Stimulated activated memory B cell treated with anti-CD40 and anti-IgM and Interleukin-4, amounts not matched to agents 10 μg/mL and 1 μg/mL and 100 μg/mL, for 72 hours (primary cell): ENCODE data around the gene ALDH1L1.

Source experiments
- ATAC-seq: fragments of 150-1000 bp; cut with Tn5 transposase; 2 replicates; pipeline ENCODE4 v1.10.0; 2021
- H3K27ac Mint-ChIP-seq: one replicate; pipeline ENCODE4 v1.8.0; 2022; ENCODE audit warnings: mild to moderate bottlenecking, mixed read lengths
- H3K27me3 Mint-ChIP-seq: one replicate; pipeline ENCODE4 v1.8.0; 2022; ENCODE audit warnings: mixed read lengths
- H3K36me3 Mint-ChIP-seq: one replicate; pipeline ENCODE4 v1.8.0; 2022; ENCODE audit warnings: mixed read lengths
- H3K4me1 Mint-ChIP-seq: one replicate; pipeline ENCODE4 v1.8.0; 2022; ENCODE audit warnings: mixed read lengths
- H3K4me3 Mint-ChIP-seq: one replicate; pipeline ENCODE4 v1.8.0; 2022; ENCODE audit warnings: mild to moderate bottlenecking, moderate library complexity, mixed read lengths
- H3K9me3 Mint-ChIP-seq: one replicate; pipeline ENCODE4 v1.8.0; 2022; ENCODE audit warnings: mixed read lengths

Gene ALDH1L1

GRCh38 chr3:126180477-126181397, at the start of gene ALDH1L1:
Gene ALDH1L1 (minus strand): TSS chr3:126180586. CDS start chr3:126160979, 19,607 bp downstream.
- no peaks in the 10 kb centered on the region for H3K9me3 Mint-ChIP-seq
- H3K36me3 Mint-ChIP-seq = no peaks in the 10 kb centered on the region
- peaks cover 59% of the 10 kb centered on the region for H3K27me3 Mint-ChIP-seq
- ATAC-seq = no peak
- no peak within 1 kb of the TSS for H3K4me3 Mint-ChIP-seq
- H3K4me1 Mint-ChIP-seq = peaks cover 14% of the 10 kb centered on the region
- no peak within 1 kb of the TSS for H3K27ac Mint-ChIP-seq

GRCh38 chr3:126226374-126226773, 46.0 kb upstream of the ALDH1L1 start:
- ATAC-seq = no peak
- Mint-ChIP-seq H3K27me3 (no peaks in the 10 kb centered on the region), H3K4me3 (no peak overlapping the region), H3K9me3 (peaks cover 7% of the 10 kb centered on the region), H3K36me3 (no peaks in the 10 kb centered on the region), H3K4me1 (no peaks in the 10 kb centered on the region), H3K27ac (no peak overlapping the region)

GRCh38 chr3:126216416-126216815, 36.0 kb upstream of the ALDH1L1 start:
- H3K9me3 Mint-ChIP-seq = peaks cover 4% of the 10 kb centered on the region
- peaks cover 79% of the 10 kb centered on the region for H3K27me3 Mint-ChIP-seq
- peaks cover 14% of the 10 kb centered on the region for H3K4me1 Mint-ChIP-seq
- H3K27ac Mint-ChIP-seq = no peak overlapping the region
- no peak for ATAC-seq
- H3K36me3 Mint-ChIP-seq = no peaks in the 10 kb centered on the region
- no peak overlapping the region for H3K4me3 Mint-ChIP-seq

GRCh38 chr3:126213379-126214028, 33.1 kb upstream of the ALDH1L1 start:
- no peak for ATAC-seq
- no peak overlapping the region for H3K27ac Mint-ChIP-seq
- no peaks in the 10 kb centered on the region for H3K9me3 Mint-ChIP-seq
- H3K4me1 Mint-ChIP-seq = peaks cover 14% of the 10 kb centered on the region
- H3K4me3 Mint-ChIP-seq = no peak overlapping the region
- H3K27me3 Mint-ChIP-seq = peaks cover 78% of the 10 kb centered on the region
- H3K36me3 Mint-ChIP-seq = no peaks in the 10 kb centered on the region

GRCh38 chr3:126212620-126213378, 32.4 kb upstream of the ALDH1L1 start:
- peak; percentile 52 for ATAC-seq
- H3K27ac Mint-ChIP-seq = no peak overlapping the region
- H3K27me3 Mint-ChIP-seq = peaks cover 76% of the 10 kb centered on the region
- H3K36me3 Mint-ChIP-seq = no peaks in the 10 kb centered on the region
- peaks cover 14% of the 10 kb centered on the region for H3K4me1 Mint-ChIP-seq
- no peaks in the 10 kb centered on the region for H3K9me3 Mint-ChIP-seq
- peak overlapping the region; percentile 82 for H3K4me3 Mint-ChIP-seq

GRCh38 chr3:126212250-126212619, 31.8 kb upstream of the ALDH1L1 start:
- Mint-ChIP-seq H3K4me3 (no peak overlapping the region), H3K27ac (no peak overlapping the region), H3K27me3 (peaks cover 70% of the 10 kb centered on the region), H3K36me3 (no peaks in the 10 kb centered on the region), H3K9me3 (no peaks in the 10 kb centered on the region), H3K4me1 (peaks cover 14% of the 10 kb centered on the region)
- no peak for ATAC-seq

GRCh38 chr3:126211569-126211968, 31.2 kb upstream of the ALDH1L1 start:
- H3K4me3 Mint-ChIP-seq = no peak overlapping the region
- H3K27ac Mint-ChIP-seq = no peak overlapping the region

GRCh38 chr3:126210606-126211005, 30.2 kb upstream of the ALDH1L1 start:
- no peak overlapping the region for H3K27ac Mint-ChIP-seq
- peaks cover 14% of the 10 kb centered on the region for H3K4me1 Mint-ChIP-seq
- no peak for ATAC-seq
- H3K9me3 Mint-ChIP-seq = no peaks in the 10 kb centered on the region
- H3K36me3 Mint-ChIP-seq = no peaks in the 10 kb centered on the region
- no peak overlapping the region for H3K4me3 Mint-ChIP-seq
- peaks cover 55% of the 10 kb centered on the region for H3K27me3 Mint-ChIP-seq

More at GRCh38 chr3:126211569-126211968, 31.2 kb upstream of the ALDH1L1 start:
- Mint-ChIP-seq H3K36me3 (no peaks in the 10 kb centered on the region), H3K27me3 (peaks cover 64% of the 10 kb centered on the region), H3K4me1 (peaks cover 14% of the 10 kb centered on the region), H3K9me3 (no peaks in the 10 kb centered on the region)
- ATAC-seq = peak; percentile 24

GRCh38 chr3:126209741-126210140, 29.4 kb upstream of the ALDH1L1 start:
- H3K27ac Mint-ChIP-seq = no peak overlapping the region
- peaks cover 14% of the 10 kb centered on the region for H3K4me1 Mint-ChIP-seq
- no peaks in the 10 kb centered on the region for H3K9me3 Mint-ChIP-seq
- peaks cover 55% of the 10 kb centered on the region for H3K27me3 Mint-ChIP-seq
- ATAC-seq = no peak
- no peaks in the 10 kb centered on the region for H3K36me3 Mint-ChIP-seq
- H3K4me3 Mint-ChIP-seq = no peak overlapping the region

- H3K4me3 Mint-ChIP-seq = no peak overlapping the region
- no peak for ATAC-seq
- peaks cover 14% of the 10 kb centered on the region for H3K4me1 Mint-ChIP-seq
- no peak overlapping the region for H3K27ac Mint-ChIP-seq
- no peaks in the 10 kb centered on the region for H3K9me3 Mint-ChIP-seq
- peaks cover 55% of the 10 kb centered on the region for H3K27me3 Mint-ChIP-seq
- H3K36me3 Mint-ChIP-seq = no peaks in the 10 kb centered on the region
Measured at GRCh38 chr3:126208606-126209256, 28.3 kb upstream of the ALDH1L1 start.

- no peak overlapping the region for H3K4me3 Mint-ChIP-seq
- H3K27ac Mint-ChIP-seq = no peak overlapping the region
- H3K4me1 Mint-ChIP-seq = peaks cover 14% of the 10 kb centered on the region
- no peaks in the 10 kb centered on the region for H3K9me3 Mint-ChIP-seq
- H3K36me3 Mint-ChIP-seq = no peaks in the 10 kb centered on the region
- ATAC-seq = no peak
- H3K27me3 Mint-ChIP-seq = peaks cover 52% of the 10 kb centered on the region
Measured at GRCh38 chr3:126208182-126208581, 27.8 kb upstream of the ALDH1L1 start.

- Mint-ChIP-seq H3K4me1 (peaks cover 6% of the 10 kb centered on the region), H3K4me3 (no peak overlapping the region), H3K36me3 (no peaks in the 10 kb centered on the region), H3K27me3 (peaks cover 54% of the 10 kb centered on the region), H3K27ac (no peak overlapping the region), H3K9me3 (no peaks in the 10 kb centered on the region)
- no peak for ATAC-seq
Measured at GRCh38 chr3:126207166-126207565, 26.8 kb upstream of the ALDH1L1 start.

GRCh38 chr3:126205717-126206655, 25.6 kb upstream of the ALDH1L1 start:
- H3K36me3 Mint-ChIP-seq = no peaks in the 10 kb centered on the region
- no peaks in the 10 kb centered on the region for H3K9me3 Mint-ChIP-seq
- peaks cover 45% of the 10 kb centered on the region for H3K27me3 Mint-ChIP-seq
- ATAC-seq = no peak
- H3K27ac Mint-ChIP-seq = no peak overlapping the region
- H3K4me3 Mint-ChIP-seq = no peak overlapping the region
- no peaks in the 10 kb centered on the region for H3K4me1 Mint-ChIP-seq

- Mint-ChIP-seq H3K27me3 (peaks cover 35% of the 10 kb centered on the region), H3K9me3 (no peaks in the 10 kb centered on the region), H3K4me3 (no peak overlapping the region), H3K36me3 (no peaks in the 10 kb centered on the region), H3K4me1 (no peaks in the 10 kb centered on the region), H3K27ac (no peak overlapping the region)
- ATAC-seq = no peak
Measured at GRCh38 chr3:126202680-126203079, 22.3 kb upstream of the ALDH1L1 start.
